Skeletal muscle satellite cell (primary cell): ENCODE results near the gene ZNF441.
"Not testable (repeated sequence)": the region's sequence is repeated elsewhere in the genome, so short reads cannot be mapped to it uniquely, and the experiment has no call there.

Experiments used
- H3K27me3 ChIP-seq: 2 replicates; pipeline ENCODE4 v1.7.0; 2013; ENCODE audit warnings: low read length; ENCODE audit not compliant: control insufficient read depth, insufficient read depth
- H3K36me3 ChIP-seq: 2 replicates; pipeline ENCODE4 v1.7.0; 2013; ENCODE audit warnings: mild to moderate bottlenecking, control low read depth, low read length; ENCODE audit not compliant: insufficient read depth
- H3K4me1 ChIP-seq: 2 replicates; pipeline ENCODE4 v1.7.0; 2013; ENCODE audit warnings: low read length; ENCODE audit not compliant: control insufficient read depth, insufficient read depth
- H3K4me2 ChIP-seq: 2 replicates; pipeline ENCODE4 v1.7.0; 2013; ENCODE audit warnings: mild to moderate bottlenecking, low read length
- H3K4me3 ChIP-seq: 2 replicates; pipeline ENCODE4 v1.7.0; 2013; ENCODE audit warnings: low read length
- H3K9ac ChIP-seq: 2 replicates; pipeline ENCODE4 v1.7.0; 2013; ENCODE audit warnings: mild to moderate bottlenecking, low read depth, low read length, moderate library complexity
- H3K9me3 ChIP-seq: replicated peaks from 2 replicates; pipeline ENCODE4 v1.7.0; 2013; ENCODE audit warnings: mild to moderate bottlenecking, control low read depth, low read length

Gene ZNF441

GRCh38 chr19:11752244-11752736 is 14.5 kb upstream of the ZNF441 start:
- no peaks in the 10 kb centered on the region for H3K36me3 ChIP-seq
- H3K9ac ChIP-seq = no peak overlapping the region
- no peak overlapping the region for H3K4me2 ChIP-seq
- H3K4me3 ChIP-seq = no peak overlapping the region
- H3K4me1 ChIP-seq = no peaks in the 10 kb centered on the region
- H3K27me3 ChIP-seq = no peaks in the 10 kb centered on the region
- peaks cover 9% of the 10 kb centered on the region for H3K9me3 ChIP-seq

GRCh38 chr19:11754663-11755062 is 12.1 kb upstream of the ZNF441 start:
- no peaks in the 10 kb centered on the region for H3K4me1 ChIP-seq
- no peak overlapping the region for H3K4me3 ChIP-seq
- H3K9me3 ChIP-seq = peaks cover 11% of the 10 kb centered on the region
- no peaks in the 10 kb centered on the region for H3K36me3 ChIP-seq
- H3K4me2 ChIP-seq = no peak overlapping the region
- H3K9ac ChIP-seq = no peak overlapping the region
- H3K27me3 ChIP-seq = no peaks in the 10 kb centered on the region

GRCh38 chr19:11756965-11757364 is 9.8 kb upstream of the ZNF441 start:
- no peaks in the 10 kb centered on the region for H3K27me3 ChIP-seq
- peaks cover 11% of the 10 kb centered on the region for H3K9me3 ChIP-seq
- no peak overlapping the region for H3K4me2 ChIP-seq
- no peak overlapping the region for H3K4me3 ChIP-seq
- H3K4me1 ChIP-seq = no peaks in the 10 kb centered on the region
- no peak overlapping the region for H3K9ac ChIP-seq
- no peaks in the 10 kb centered on the region for H3K36me3 ChIP-seq

- no peaks in the 10 kb centered on the region for H3K4me1 ChIP-seq
Measured at GRCh38 chr19:11759805-11760204, 7.0 kb upstream of the ZNF441 start.

GRCh38 chr19:11763117-11763516 is 3.7 kb upstream of the ZNF441 start:
- H3K4me1 ChIP-seq = peaks cover 8% of the 10 kb centered on the region
- H3K36me3 ChIP-seq = no peaks in the 10 kb centered on the region
- no peak overlapping the region for H3K9ac ChIP-seq
- peaks cover 3% of the 10 kb centered on the region for H3K27me3 ChIP-seq
- H3K4me3 ChIP-seq = no peak overlapping the region
- H3K9me3 ChIP-seq = no peaks in the 10 kb centered on the region
- no peak overlapping the region for H3K4me2 ChIP-seq

More at GRCh38 chr19:11759805-11760204, 7.0 kb upstream of the ZNF441 start:
- Histone ChIP-seq H3K4me3 (no peak overlapping the region), H3K27me3 (peaks cover 3% of the 10 kb centered on the region), H3K9ac (no peak overlapping the region), H3K36me3 (no peaks in the 10 kb centered on the region), H3K4me2 (no peak overlapping the region), H3K9me3 (peaks cover 11% of the 10 kb centered on the region)

- Histone ChIP-seq H3K4me3 (no peak overlapping the region), H3K9me3 (peaks cover under 1% of the 10 kb centered on the region), H3K36me3 (no peaks in the 10 kb centered on the region), H3K4me1 (peaks cover 8% of the 10 kb centered on the region), H3K27me3 (peaks cover 3% of the 10 kb centered on the region), H3K9ac (no peak overlapping the region), H3K4me2 (no peak overlapping the region)
Measured at GRCh38 chr19:11763611-11764010, 3.2 kb upstream of the ZNF441 start.

GRCh38 chr19:11767633-11768133 is 883 bp downstream of the ZNF441 start:
- Histone ChIP-seq H3K4me3 (peak overlapping the region; percentile 80), H3K9ac (peak overlapping the region; percentile 97)

GRCh38 chr19:11769995-11770394 is 3.2 kb downstream of the ZNF441 start:
- H3K4me1 ChIP-seq = peaks cover 8% of the 10 kb centered on the region
- no peak overlapping the region for H3K4me2 ChIP-seq
- peaks cover 10% of the 10 kb centered on the region for H3K9me3 ChIP-seq
- H3K4me3 ChIP-seq = no peak overlapping the region
- no peak overlapping the region for H3K9ac ChIP-seq
- no peaks in the 10 kb centered on the region for H3K27me3 ChIP-seq
- peaks cover 3% of the 10 kb centered on the region for H3K36me3 ChIP-seq

More at GRCh38 chr19:11767633-11768133, 883 bp downstream of the ZNF441 start:
- Histone ChIP-seq H3K4me1 (peaks cover 8% of the 10 kb centered on the region), H3K9me3 (peaks cover 7% of the 10 kb centered on the region), H3K27me3 (peaks cover 3% of the 10 kb centered on the region), H3K4me2 (peak overlapping the region; percentile 94), H3K36me3 (peaks cover 3% of the 10 kb centered on the region)

- H3K9ac ChIP-seq, H3K4me1 ChIP-seq, H3K4me2 ChIP-seq, H3K36me3 ChIP-seq, H3K27me3 ChIP-seq, H3K4me3 ChIP-seq: not testable (repeated sequence)
- H3K9me3 ChIP-seq = peaks cover 11% of the 10 kb centered on the region
Measured at GRCh38 chr19:11771520-11771919, 4.7 kb downstream of the ZNF441 start.

GRCh38 chr19:11776669-11777068 is 9.9 kb downstream of the ZNF441 start:
- not testable (repeated sequence) for H3K4me1 ChIP-seq, H3K27me3 ChIP-seq, H3K4me2 ChIP-seq, H3K9ac ChIP-seq, H3K4me3 ChIP-seq
- H3K9me3 ChIP-seq = peaks cover 42% of the 10 kb centered on the region
- H3K36me3 ChIP-seq = peaks cover 45% of the 10 kb centered on the region

- peak overlapping the region; percentile 24 for H3K4me3 ChIP-seq
- no peak overlapping the region for H3K4me2 ChIP-seq
- H3K36me3 ChIP-seq = peaks cover 72% of the 10 kb centered on the region
- no peaks in the 10 kb centered on the region for H3K27me3 ChIP-seq
- H3K9me3 ChIP-seq = peaks cover 59% of the 10 kb centered on the region
- H3K4me1 ChIP-seq = no peaks in the 10 kb centered on the region
- H3K9ac ChIP-seq = no peak overlapping the region
Measured at GRCh38 chr19:11780431-11781020, 13.7 kb downstream of the ZNF441 start.
